Measurements from ENCODE around the gene DKK3.

DKK3 gene

DNA sequence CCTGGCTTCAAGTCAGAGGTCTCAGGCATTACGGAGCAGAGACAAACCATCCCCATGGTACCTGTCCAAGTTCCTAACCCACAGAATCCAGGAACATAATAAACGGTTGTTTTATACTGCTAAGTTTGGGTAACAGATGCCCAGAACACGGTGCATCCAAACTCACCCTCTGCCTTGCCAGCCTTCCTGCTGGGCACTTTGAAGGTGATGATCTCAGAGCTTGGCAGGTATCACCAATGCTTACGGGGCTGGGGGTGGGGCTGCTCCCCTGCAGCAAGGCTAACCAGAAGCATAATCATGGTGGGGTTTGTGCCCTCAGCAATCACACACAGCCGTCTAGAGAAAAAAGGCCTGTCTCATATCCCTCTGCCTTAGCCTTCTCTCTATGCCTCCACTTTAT, 27.1 kb downstream of the DKK3 start:
- DNase-seq (ENCODE audit: low spot score), result no peak
- TF ChIP-seq, protein P1, sequence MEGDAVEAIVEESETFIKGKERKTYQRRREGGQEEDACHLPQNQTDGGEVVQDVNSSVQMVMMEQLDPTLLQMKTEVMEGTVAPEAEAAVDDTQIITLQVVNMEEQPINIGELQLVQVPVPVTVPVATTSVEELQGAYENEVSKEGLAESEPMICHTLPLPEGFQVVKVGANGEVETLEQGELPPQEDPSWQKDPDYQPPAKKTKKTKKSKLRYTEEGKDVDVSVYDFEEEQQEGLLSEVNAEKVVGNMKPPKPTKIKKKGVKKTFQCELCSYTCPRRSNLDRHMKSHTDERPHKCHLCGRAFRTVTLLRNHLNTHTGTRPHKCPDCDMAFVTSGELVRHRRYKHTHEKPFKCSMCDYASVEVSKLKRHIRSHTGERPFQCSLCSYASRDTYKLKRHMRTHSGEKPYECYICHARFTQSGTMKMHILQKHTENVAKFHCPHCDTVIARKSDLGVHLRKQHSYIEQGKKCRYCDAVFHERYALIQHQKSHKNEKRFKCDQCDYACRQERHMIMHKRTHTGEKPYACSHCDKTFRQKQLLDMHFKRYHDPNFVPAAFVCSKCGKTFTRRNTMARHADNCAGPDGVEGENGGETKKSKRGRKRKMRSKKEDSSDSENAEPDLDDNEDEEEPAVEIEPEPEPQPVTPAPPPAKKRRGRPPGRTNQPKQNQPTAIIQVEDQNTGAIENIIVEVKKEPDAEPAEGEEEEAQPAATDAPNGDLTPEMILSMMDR (IDR thresholded peaks at IDR 0.05; ENCODE audit: borderline replicate concordance, control extremely low read depth, extremely low read depth, insufficient read depth, missing control alignments), result no peak
- in situ Hi-C loops (cut with MboI; ENCODE audit: low sequenced_read_pairs, unreplicated experiment), result no loop called here

DNA sequence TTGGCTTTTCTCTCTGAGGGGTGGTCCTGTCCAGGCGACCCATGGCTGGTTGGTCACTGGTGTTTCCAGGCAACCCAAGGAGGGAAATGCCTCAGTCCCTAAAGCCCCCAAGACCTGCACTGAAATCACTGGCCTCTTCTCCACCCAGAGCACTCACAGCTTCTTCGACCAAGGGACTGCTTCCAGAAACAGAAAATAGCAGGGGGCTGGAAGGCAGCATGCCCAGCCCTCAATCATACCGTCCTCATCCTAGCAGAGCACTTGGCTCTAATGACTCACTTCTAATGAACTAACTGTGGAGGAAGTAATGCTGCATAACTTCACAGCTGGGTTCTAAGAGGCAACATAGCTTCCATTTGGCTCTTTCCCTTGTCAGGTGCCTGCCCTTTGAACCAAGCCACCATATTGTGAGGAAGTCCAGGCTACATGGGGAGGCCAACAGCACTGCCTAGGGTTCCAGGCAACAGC, 27.6 kb downstream of the DKK3 start:
- in situ Hi-C loops (cut with MboI; ENCODE audit: low sequenced_read_pairs, unreplicated experiment), result no loop called here
- no peak for DNase-seq (ENCODE audit: low spot score)
- TF ChIP-seq, protein P1 (IDR thresholded peaks at IDR 0.05; ENCODE audit: borderline replicate concordance, control extremely low read depth, extremely low read depth, insufficient read depth, missing control alignments), result no peak

DNA sequence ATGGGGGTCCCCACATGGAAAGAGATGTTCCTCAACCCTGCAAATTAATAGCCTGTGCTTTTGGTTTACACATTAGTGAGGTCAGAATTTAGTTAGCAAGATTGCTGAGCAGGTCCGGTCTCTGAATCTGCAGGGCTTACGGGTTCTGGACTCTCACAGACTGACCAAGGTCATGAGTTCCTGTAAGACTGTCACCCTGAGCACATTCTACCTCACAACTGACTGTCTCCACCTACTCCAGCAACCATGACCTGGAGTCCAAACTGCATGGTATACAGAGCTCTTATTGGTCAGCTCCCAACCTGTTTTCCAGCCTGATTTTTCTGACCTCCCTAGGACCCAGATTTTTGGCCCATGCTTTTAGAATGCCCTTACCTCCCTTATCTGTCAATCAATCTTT, 28.2 kb downstream of the DKK3 start:
- no peak for DNase-seq (ENCODE audit: low spot score)
- in situ Hi-C loops (cut with MboI; ENCODE audit: low sequenced_read_pairs, unreplicated experiment), result no loop called here
- TF ChIP-seq, protein P1 (IDR thresholded peaks at IDR 0.05; ENCODE audit: borderline replicate concordance, control extremely low read depth, extremely low read depth, insufficient read depth, missing control alignments), result no peak

DNA sequence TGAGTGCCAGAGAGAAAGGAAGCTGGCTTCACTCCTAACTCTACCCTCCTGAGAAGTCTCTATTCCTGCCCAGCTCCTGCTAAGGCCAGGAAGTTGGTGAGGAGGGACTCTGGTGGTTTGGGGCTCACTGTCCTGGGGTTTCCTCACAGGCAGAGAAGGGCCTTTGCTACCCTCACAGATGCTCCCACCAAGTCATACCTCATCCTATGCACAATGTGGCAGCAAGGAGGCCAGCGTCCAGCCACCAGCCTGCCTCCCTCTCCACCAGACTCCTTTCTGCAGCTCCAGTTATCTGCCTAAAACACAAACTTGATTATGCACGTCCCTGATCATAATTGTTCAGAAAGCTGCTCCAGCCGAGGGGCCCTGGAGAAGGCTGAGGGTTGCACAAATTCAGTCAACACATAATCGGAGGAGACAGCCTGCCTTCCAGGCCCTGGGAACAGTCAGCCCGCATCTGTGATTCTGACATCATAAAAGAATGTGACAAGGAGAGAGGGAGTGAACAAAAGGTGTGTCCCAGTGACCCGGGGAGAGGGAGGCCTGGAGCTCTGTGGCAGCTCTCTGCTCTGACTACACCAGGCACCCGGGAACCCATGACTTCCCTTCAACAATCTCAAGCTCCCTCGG, 28.8 kb downstream of the DKK3 start:
- TF ChIP-seq, protein P1 (IDR thresholded peaks at IDR 0.05; ENCODE audit: borderline replicate concordance, control extremely low read depth, extremely low read depth, insufficient read depth, missing control alignments), result no peak
- DNase-seq (ENCODE audit: low spot score), result no peak
- in situ Hi-C loops (cut with MboI; ENCODE audit: low sequenced_read_pairs, unreplicated experiment), result no loop called here

DNA sequence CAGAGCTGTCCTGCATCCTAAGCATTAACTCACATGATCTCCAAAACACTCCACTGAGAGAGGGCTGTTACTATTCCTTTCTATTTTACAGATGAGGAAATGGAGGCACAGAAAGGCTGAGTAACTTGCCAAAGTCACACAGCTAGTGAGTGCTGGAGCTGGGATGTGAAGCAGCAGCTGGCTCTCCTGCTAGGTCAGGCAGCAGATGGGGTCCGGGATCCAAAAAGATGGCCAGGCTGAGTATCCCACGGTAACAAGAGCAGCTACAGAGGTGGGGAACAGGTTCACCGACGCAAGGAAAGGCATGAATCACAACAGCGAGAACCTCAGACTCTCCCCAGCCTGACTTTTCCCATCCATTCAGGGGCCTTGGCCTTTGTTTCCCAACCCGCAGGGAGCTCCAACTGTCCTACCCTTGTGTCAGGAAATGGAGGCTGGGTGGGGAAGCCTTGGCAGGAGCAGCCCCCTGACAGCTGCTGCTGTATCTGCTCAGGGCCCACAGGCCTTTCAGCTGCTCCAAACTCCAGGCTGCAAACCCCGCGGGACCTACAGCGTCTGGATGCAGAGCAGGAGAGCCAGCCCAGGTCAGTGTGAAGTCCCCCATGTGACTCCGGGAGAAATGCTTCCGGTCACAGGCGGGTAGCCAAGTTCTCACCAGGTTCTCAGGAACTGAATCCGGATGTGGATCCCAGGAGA, 29.5 kb downstream of the DKK3 start:
- DNase-seq (ENCODE audit: low spot score), result no peak
- TF ChIP-seq, protein P1 (IDR thresholded peaks at IDR 0.05; ENCODE audit: borderline replicate concordance, control extremely low read depth, extremely low read depth, insufficient read depth, missing control alignments), result no peak
- in situ Hi-C loops (cut with MboI; ENCODE audit: low sequenced_read_pairs, unreplicated experiment), result no loop called here

DNA sequence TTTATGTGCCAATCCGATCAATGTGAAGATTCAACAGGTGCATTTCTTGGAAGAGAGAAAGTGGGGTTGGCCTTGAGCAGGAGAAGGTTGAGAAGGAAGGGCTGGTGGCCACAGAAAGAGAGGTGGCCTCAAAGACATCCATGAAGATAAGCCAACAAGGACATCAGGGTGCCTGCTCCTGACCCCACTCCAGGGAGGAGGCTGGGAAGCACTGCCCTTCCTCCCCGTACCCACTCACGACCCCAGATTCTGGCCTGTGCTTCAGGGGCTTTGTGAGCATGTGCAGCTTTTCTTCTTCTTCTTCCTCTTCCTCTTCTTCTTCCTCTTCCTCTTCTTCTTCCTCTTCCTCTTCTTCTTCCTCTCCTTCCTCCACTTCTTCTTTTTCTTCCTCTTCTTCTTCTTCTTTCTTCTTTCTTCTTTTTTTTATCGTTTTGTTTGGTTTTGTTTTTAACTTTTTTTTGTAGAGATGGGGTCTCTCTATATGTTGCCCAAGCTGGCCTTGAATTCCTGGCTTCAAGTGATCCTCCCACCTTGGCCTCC, 30.3 kb downstream of the DKK3 start:
- no peak for DNase-seq (ENCODE audit: low spot score)
- in situ Hi-C loops (cut with MboI; ENCODE audit: low sequenced_read_pairs, unreplicated experiment), result no loop called here
- TF ChIP-seq, protein P1 (IDR thresholded peaks at IDR 0.05; ENCODE audit: borderline replicate concordance, control extremely low read depth, extremely low read depth, insufficient read depth, missing control alignments), result no peak

Measured in GM13976 (cell line).